GM12878 (cell line): Measurements from ENCODE around the gene CTSC. TPM values are rescaled to one million over a fixed set of nuclear protein-coding genes. Genes with fewer than 3 reads are reported as not detected.

Source experiments
- ATAC-seq: fragments of 200-7000 bp; cut with Tn5 transposase; 3 replicates; pipeline ENCODE4 v1.9.1; 2020; ENCODE audit warnings: mild to moderate bottlenecking, moderate library complexity
- BruUV-seq: library from RNA; stranded (reverse); fragments of 400-500 nt; replicated peaks from 2 replicates; lab custom pipeline; 2021; lab: Mats Ljungman, UMichigan
- CTCF ChIA-PET: fragments of 300-600 bp; sonication (Branson Sonifier 250); formaldehyde crosslinking; extraction: SDS; loops from one replicate; lab custom pipeline; 2021; ENCODE audit warnings: inconsistent platforms; lab: Yijun Ruan, JAX
- POLR2A ChIA-PET: fragments of 350-600 bp; formaldehyde crosslinking; extraction: SDS; loops from one replicate; lab custom pipeline; 2021; ENCODE audit warnings: inconsistent platforms; lab: Charles Lee
- RAD21 ChIA-PET: fragments of 300-600 bp; sonication (Branson Sonifier 250); formaldehyde crosslinking; loops from one replicate; lab custom pipeline; 2023; ENCODE audit warnings: antibody characterized with exemption; ENCODE audit not compliant: unreplicated experiment; lab: Charles Lee
- SMC1A ChIA-PET: fragments of 300-600 bp; sonication (Branson Sonifier 250); formaldehyde crosslinking; loops from one replicate; lab custom pipeline; 2023; ENCODE audit not compliant: unreplicated experiment, uncharacterized antibody; lab: Charles Lee
- DNase-seq: peaks from one replicate; pipeline ENCODE4 v3.0.0-alpha.2; 2011; ENCODE audit warnings: low read depth, low spot score
- FAIRE-seq: peaks from 3 replicates; lab custom pipeline; 2011; peaks lifted over from hg19 to GRCh38; lab: Jason Lieb, UNC
- H2AFZ ChIP-seq: 2 replicates; pipeline ENCODE4 v1.6.0; 2011; ENCODE audit warnings: low read depth, low read length, control low read depth; ENCODE audit not compliant: control insufficient read depth
- H3K27ac ChIP-seq: 2 replicates; pipeline ENCODE4 v1.5.1; 2011; ENCODE audit warnings: control low read depth; ENCODE audit not compliant: control insufficient read depth, insufficient read depth
- H3K27me3 ChIP-seq, 2 experiments: replicated peaks in 1 of 2; 2 replicates each; pipeline versions ENCODE4 v1.6.0 to v1.6.1; 2011; ENCODE audit warnings: low read length in 1 of 2; ENCODE audit not compliant: control insufficient read depth in 2 of 2, insufficient read depth in 2 of 2
- H3K36me3 ChIP-seq, 2 experiments: 2 replicates each; pipeline ENCODE4 v1.5.1; 2011; ENCODE audit warnings: low read length in 1 of 2; ENCODE audit not compliant: control insufficient read depth in 2 of 2, insufficient read depth in 2 of 2
- H3K4me1 ChIP-seq: 2 replicates; pipeline ENCODE4 v1.6.1; 2011; ENCODE audit warnings: mild to moderate bottlenecking, low read length, moderate library complexity, mixed read lengths; ENCODE audit not compliant: control insufficient read depth, insufficient read depth
- H3K4me2 ChIP-seq: 2 replicates; pipeline ENCODE4 v1.6.0; 2011; ENCODE audit warnings: control low read depth; ENCODE audit not compliant: control insufficient read depth, insufficient read depth
- H3K4me3 ChIP-seq: fragments of 200-600 bp; sonication (generic); 2 replicates; pipeline ENCODE4 v1.5.1; 2016
- H3K79me2 ChIP-seq: 2 replicates; pipeline ENCODE4 v1.6.0; 2011; ENCODE audit warnings: low read length; ENCODE audit not compliant: control insufficient read depth, insufficient read depth
- H3K9ac ChIP-seq: 2 replicates; pipeline ENCODE4 v1.8.0; 2011; ENCODE audit warnings: low read length, control low read depth, mixed read lengths; ENCODE audit not compliant: control insufficient read depth, insufficient read depth
- H3K9me3 ChIP-seq: replicated peaks from 3 replicates; pipeline ENCODE4 v1.5.1; 2011; ENCODE audit warnings: mild to moderate bottlenecking, low read length; ENCODE audit not compliant: control insufficient read depth, insufficient read depth
- H4K20me1 ChIP-seq: 2 replicates; pipeline ENCODE4 v1.6.0; 2011; ENCODE audit not compliant: control insufficient read depth, insufficient read depth
- CEBPZ ChIP-seq: fragments of 150-350 bp; IDR thresholded peaks from 2 replicates; pipeline ENCODE4 v1.6.1; 2016; ENCODE audit warnings: low read depth, low read length
- MYB ChIP-seq: fragments of 150-350 bp; IDR thresholded peaks from 2 replicates; pipeline ENCODE4 v1.6.1; 2014; ENCODE audit warnings: mild to moderate bottlenecking, low read depth, low read length, borderline replicate concordance
- NKRF ChIP-seq: fragments of 450-650 bp; conservative IDR thresholded peaks from 2 replicates; pipeline ENCODE4 v1.6.1; 2017; ENCODE audit warnings: mild to moderate bottlenecking, moderate library complexity
- SIN3A ChIP-seq: IDR thresholded peaks from 2 replicates; pipeline ENCODE4 v1.6.1; 2012; ENCODE audit warnings: low read depth, low read length, improper control_type of control experiment
- ZBED1 ChIP-seq: IDR thresholded peaks from 2 replicates; pipeline ENCODE4 v1.6.1; 2016; ENCODE audit warnings: borderline replicate concordance
- ZNF384 ChIP-seq: IDR thresholded peaks from 2 replicates; pipeline ENCODE4 v1.6.1; 2012; ENCODE audit warnings: low read depth, mild to moderate bottlenecking, low read length, improper control_type of control experiment, borderline replicate concordance
- WGBS: methylation state at CpG from one replicate; pipeline ENCODE4 v1.1.6; 2016; ENCODE audit warnings: low lambda C conversion rate; ENCODE audit not compliant: insufficient replicate concordance, insufficient coverage; ENCODE audit errors: missing lambda C conversion rate; 5-methylcytosine and 5-hydroxymethylcytosine counted together
- in situ Hi-C: fragments of 300-500 bp; cut with MboI; formaldehyde crosslinking; loops from 9 replicates; pipeline ENCODE4 v1.14.3; 2018; ENCODE audit warnings: mixed read lengths
- intact Hi-C: fragments of 100-400 bp; cut with micrococcal nuclease; formaldehyde crosslinking; loops from one replicate; pipeline ENCODE4 v1.14.2; 2022; ENCODE audit not compliant: unreplicated experiment
- polyA plus RNA-seq, 11 experiments: library from polyadenylated mRNA; depleted of rRNA in 4 of 11; unstranded in 6 of 11; stranded (reverse) in 5 of 11; fragments of >200 nt; fragmentation: Nextera tagmentation in 4 of 11; fragmentation: Illumina TruSeq in 1 of 11; extraction: Ambion mirVana in 4 of 11; extraction: Trizol in 1 of 11; gene quantifications; 1 replicate in 1 of 11; 2 replicates in 10 of 11; pipeline versions ENCODE4 v1.2.1 to v1.2.3, GENCODE V29; 2011 to 2016; ENCODE audit warnings: inconsistent platforms in 2 of 11, missing spikeins in 2 of 11, low read depth in 1 of 11
- total RNA-seq, 4 experiments: library from RNA; depleted of rRNA in 3 of 4; stranded (reverse); fragments of >200 nt in 3 of 4; fragmentation: Illumina TruSeq in 1 of 4; extraction: Trizol in 1 of 4; gene quantifications; 2 replicates each; pipeline versions ENCODE4 v1.2.1 to v1.2.3, GENCODE V29; 2013 to 2021

The CTSC gene
- total and polyA plus RNA-seq, 10 of the 15 experiments (the other 5 are each of a cell fraction or from before 2014, with no cell fraction given), result 289 to 1,123 (median 430) TPM

- intact Hi-C loops, result no loop called here
- in situ Hi-C loops, result no loop called here
- no peak for ATAC-seq
- H3K27ac ChIP-seq, result no peak overlapping the region
- H3K9me3 ChIP-seq, result no peaks in the 10 kb centered on the region
- ChIA-PET POLR2A (interaction anchor here (1.0 kb wide), 1 partner anchor 10 kb away, joined by 3 read pairs; no protein-coding TSS in a partner anchor), SMC1A (no interaction called here), CTCF (interaction anchor here (0.7 kb wide), 1 partner anchor 229 kb away, joined by 3 read pairs; no protein-coding TSS in a partner anchor), RAD21 (no interaction called here)
- no peak overlapping the region for H3K9ac ChIP-seq
- WGBS, result 100% methylated on average over 2 of the region's 2 CpGs
- TF ChIP-seq ZBED1, result no peak
- no peak for TF ChIP-seq ZNF384
- TF ChIP-seq NKRF, result no peak
- TF ChIP-seq MYB, result no peak
- no peak for TF ChIP-seq CEBPZ
- TF ChIP-seq SIN3A, result no peak
- H2AFZ ChIP-seq, result no peak overlapping the region
- no peak for DNase-seq
- no peaks in the 10 kb centered on the region; the same call in 1 of the 2 replicates for H3K4me1 ChIP-seq
- BruUV-seq, result no TSS peak
- peaks cover 3% of the 10 kb centered on the region for H3K79me2 ChIP-seq
- FAIRE-seq, result no peak
- no peaks in the 10 kb centered on the region for H4K20me1 ChIP-seq
- no peak overlapping the region for H3K4me3 ChIP-seq
- no peak overlapping the region for H3K4me2 ChIP-seq
- H3K36me3 ChIP-seq, result peaks cover 5 to 16% of the 10 kb centered on the region in 2 experiments
- no peaks in the 10 kb centered on the region for H3K27me3 ChIP-seq
Observed at GRCh38 chr11:88315015-88315414, 22.5 kb downstream of the CTSC start.
